Eye (tissue), 1 donor: ENCODE measurements around the gene TEDC1.
"Not testable (repeated sequence)": the region's sequence is repeated elsewhere in the genome, so short reads cannot be mapped to it uniquely, and the experiment has no call there.

Source experiments
- DNase-seq: peaks from one replicate; pipeline ENCODE4 v3.0.0-alpha.2; 2015

The TEDC1 gene

GRCh38 chr14:105527826-105528585, 37.0 kb downstream of the TEDC1 start:
- peak; percentile 91 for DNase-seq

- DNase-seq, result peak; percentile 64
Observed at GRCh38 chr14:105528586-105529318, 37.7 kb downstream of the TEDC1 start.

- DNase-seq, result no peak
Observed at GRCh38 chr14:105529319-105529568, 38.2 kb downstream of the TEDC1 start.

- no peak for DNase-seq
Observed at GRCh38 chr14:105529569-105530284, 38.7 kb downstream of the TEDC1 start.

- DNase-seq, result no peak
Observed at GRCh38 chr14:105530285-105531087, 39.4 kb downstream of the TEDC1 start.

- DNase-seq, result no peak
Observed at GRCh38 chr14:105531088-105531893, 40.2 kb downstream of the TEDC1 start.

GRCh38 chr14:105531894-105532623, 41.0 kb downstream of the TEDC1 start:
- DNase-seq, result no peak

- peak; percentile 38 for DNase-seq
Observed at GRCh38 chr14:105532735-105533141, 41.7 kb downstream of the TEDC1 start.

GRCh38 chr14:105533391-105533790, 42.3 kb downstream of the TEDC1 start:
- DNase-seq, result no peak

- DNase-seq, result no peak
Observed at GRCh38 chr14:105533811-105534498, 42.9 kb downstream of the TEDC1 start.

GRCh38 chr14:105534586-105534985, 43.5 kb downstream of the TEDC1 start:
- DNase-seq, result no peak

GRCh38 chr14:105536051-105536450, 45.0 kb downstream of the TEDC1 start:
- DNase-seq, result no peak

GRCh38 chr14:105536691-105537579, 45.9 kb downstream of the TEDC1 start:
- DNase-seq, result no peak

GRCh38 chr14:105537580-105538474, 46.8 kb downstream of the TEDC1 start:
- peak; percentile 68 for DNase-seq

- DNase-seq, result no peak
Observed at GRCh38 chr14:105538481-105539049, 47.5 kb downstream of the TEDC1 start.

GRCh38 chr14:105540811-105541210, 49.8 kb downstream of the TEDC1 start:
- no peak for DNase-seq

GRCh38 chr14:105541218-105541875, 50.3 kb downstream of the TEDC1 start:
- no peak for DNase-seq

GRCh38 chr14:105545676-105546075, 54.6 kb downstream of the TEDC1 start:
- not testable (repeated sequence) for DNase-seq
